GM18868 (cell line): ENCODE data around the gene ETFDH.
"Not testable (repeated sequence)": the region's sequence is repeated elsewhere in the genome, so short reads cannot be mapped to it uniquely, and the experiment has no call there.

Source experiments
- ATAC-seq: cut with Tn5 transposase; IDR thresholded peaks from one replicate; pipeline ENCODE4 v1.9.1; 2021; ENCODE audit warnings: mild to moderate bottlenecking, moderate library complexity; ENCODE audit not compliant: unreplicated experiment

ETFDH gene

DNA sequence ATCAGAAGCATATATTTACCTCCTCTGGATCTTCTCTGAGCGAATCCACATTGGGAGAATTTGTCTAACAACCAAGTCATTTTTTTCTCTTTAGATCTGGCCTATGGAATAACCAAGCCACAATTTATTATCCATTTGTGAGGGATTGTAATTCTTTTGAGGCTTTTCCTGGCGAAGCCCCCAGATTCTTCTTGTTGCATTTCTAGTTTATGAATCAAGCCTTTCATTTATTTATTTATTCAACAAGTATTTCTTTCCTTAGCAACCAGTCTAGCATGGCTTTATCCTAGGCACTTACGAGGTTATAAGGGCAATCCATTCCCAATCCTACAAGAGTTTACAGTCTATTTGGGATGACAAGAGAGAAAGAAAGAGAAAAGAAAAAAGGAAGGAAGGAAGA, 78.3 kb downstream of the ETFDH start:
- no peak for ATAC-seq

DNA sequence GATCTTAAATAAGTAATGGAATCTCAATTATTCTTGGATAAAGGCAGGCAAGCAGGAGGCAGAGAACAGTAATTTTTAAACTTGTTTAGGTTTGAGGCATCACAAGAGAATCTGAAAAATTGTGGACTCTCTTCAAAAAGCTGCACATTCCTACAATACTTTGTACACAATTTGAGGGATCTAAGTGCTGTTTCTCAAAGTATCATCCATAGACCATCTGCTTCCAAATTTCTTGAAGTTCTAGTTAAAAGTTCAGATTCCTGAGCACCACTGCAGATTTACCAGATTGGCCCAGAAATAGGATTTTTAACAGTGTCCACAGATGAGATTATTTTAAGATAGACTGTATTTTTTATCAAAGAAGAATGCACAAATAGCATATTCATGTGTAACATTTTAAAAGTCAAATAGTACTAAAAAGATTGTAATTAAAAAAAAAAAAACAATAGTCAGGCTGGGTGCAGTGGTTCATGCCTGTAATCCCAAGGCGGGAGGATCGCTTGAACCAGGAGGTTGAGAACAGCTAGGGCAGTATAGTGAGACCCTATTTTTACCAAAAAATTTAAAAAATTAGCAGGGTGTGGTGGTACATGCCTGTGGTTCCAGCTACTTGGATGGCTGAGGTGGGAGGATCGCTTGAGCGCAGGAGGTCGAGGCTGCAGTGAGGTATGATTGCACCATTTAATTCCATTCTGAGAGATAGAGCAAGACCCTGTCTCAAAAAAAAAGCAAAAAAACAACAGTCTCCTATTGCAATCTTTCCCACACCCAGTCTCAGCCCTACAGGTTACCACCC, 82.5 kb downstream of the ETFDH start:
- ATAC-seq, result no peak

DNA sequence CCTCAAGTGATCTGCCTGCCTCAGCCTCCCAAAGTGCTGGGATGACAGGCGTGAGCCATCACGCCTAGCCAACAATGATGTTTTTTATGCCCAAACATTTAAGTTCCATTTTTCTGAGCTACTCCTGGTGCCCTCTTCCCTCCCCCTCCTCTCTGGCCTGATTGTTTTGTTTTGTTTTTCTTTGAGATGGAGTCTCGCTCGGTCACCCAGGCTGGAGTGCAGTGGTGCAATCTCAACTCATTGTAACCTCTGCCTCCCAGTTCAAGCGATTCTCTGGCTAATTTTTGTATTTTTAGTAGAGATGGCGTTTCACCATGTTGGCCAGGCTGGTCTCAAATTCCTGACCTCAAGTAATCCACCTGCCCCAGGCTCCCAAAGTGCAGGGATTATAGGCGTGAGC, 83.7 kb downstream of the ETFDH start:
- not testable (repeated sequence) for ATAC-seq

DNA sequence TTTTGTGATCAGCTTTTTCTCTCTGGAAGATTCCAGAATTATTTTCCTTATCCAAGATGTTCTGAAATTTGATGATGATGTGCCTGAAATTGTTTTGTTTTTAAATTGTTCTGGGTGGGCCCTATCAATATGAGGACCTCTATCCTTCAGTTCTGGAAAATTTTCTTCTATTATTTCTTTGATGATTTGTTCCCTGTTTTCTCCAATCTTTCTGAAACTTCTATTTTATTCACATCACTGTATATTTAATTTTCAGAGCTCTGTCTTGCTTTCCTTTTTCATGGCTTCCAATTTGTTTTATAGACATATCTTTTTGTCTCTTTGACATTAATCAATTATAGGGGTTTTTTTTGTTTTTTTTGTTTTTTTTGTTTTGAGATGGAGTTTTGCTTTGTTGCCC, 84.5 kb downstream of the ETFDH start:
- ATAC-seq, result no peak

DNA sequence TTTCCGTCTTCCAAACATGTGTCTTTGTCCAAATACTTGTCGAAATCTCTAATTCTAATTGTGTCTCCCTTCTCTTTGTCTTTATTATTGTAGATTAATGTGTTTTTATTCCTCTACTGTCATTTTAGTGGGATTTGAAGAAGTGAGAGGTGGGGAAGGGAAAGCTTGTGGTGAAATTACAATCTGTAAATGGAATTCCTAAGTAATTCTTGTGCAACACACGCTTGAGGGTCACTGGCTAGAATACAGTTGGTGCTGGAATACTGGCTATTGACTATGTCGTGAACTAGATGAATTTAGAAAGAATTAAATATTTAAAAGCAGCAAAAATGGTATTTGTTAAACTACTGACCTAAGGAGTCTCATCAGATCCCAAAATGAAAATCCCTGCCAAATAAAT, 86.0 kb downstream of the ETFDH start:
- no peak for ATAC-seq

DNA sequence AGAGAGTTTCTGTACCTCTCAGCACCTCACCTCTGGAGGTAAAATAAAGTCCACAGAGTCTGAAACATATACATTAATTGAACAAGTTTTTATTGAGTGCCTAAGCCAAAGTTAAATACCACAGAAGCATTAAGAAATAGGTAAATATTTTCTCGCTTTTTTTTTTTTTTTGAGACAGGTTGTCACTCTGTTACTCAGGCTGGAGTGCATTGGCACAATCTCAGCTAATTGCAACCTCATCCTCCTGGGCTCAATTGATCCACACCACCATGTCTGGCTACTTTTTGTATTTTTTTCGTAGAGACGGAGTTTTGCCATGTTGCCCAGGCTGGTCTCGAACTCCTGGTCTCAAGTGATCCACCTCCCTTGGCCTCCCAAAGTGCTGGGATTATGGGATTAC, 86.6 kb downstream of the ETFDH start:
- ATAC-seq, result no peak
